Kidney glomerular epithelial cell (primary cell): ENCODE results near the gene ZBED4.
"Not testable (repeated sequence)": the region's sequence is repeated elsewhere in the genome, so short reads cannot be mapped to it uniquely, and the experiment has no call there.

ENCODE experiments used
- DNase-seq: peaks from one replicate; lab custom pipeline; 2025; lab: John Stamatoyannopoulos, UW

Gene ZBED4

DNA sequence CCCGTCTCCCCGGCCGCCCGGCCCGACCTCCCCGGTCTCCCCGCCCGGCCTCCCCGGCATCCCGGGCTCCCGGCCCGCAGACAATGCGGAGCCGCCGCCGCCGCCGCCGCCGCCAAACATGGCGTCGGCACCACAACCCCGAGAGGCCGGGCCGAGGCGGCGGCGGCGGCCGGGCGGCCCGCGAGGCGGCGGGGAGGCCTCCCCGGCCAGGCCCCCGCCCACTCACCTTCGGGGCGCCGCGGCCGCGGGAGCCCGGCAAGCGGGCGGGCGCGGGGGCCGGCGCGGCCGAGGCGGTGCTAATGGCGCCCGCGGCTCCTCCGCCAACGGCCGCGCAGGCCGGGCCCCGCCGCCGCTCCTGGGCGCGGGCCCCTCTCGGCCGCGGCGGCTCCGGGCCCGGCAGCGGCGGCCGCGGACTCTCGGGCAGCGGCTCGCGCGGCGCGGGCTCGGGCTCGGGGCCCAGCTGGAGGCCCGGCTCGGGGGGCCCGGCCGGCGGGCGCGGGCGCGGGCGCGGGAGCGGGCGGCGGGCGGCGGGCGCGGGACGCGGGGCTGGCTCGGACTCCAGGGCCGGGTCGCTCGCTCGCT lies 26.3 kb upstream of the ZBED4 start:
- no peak for DNase-seq

DNA sequence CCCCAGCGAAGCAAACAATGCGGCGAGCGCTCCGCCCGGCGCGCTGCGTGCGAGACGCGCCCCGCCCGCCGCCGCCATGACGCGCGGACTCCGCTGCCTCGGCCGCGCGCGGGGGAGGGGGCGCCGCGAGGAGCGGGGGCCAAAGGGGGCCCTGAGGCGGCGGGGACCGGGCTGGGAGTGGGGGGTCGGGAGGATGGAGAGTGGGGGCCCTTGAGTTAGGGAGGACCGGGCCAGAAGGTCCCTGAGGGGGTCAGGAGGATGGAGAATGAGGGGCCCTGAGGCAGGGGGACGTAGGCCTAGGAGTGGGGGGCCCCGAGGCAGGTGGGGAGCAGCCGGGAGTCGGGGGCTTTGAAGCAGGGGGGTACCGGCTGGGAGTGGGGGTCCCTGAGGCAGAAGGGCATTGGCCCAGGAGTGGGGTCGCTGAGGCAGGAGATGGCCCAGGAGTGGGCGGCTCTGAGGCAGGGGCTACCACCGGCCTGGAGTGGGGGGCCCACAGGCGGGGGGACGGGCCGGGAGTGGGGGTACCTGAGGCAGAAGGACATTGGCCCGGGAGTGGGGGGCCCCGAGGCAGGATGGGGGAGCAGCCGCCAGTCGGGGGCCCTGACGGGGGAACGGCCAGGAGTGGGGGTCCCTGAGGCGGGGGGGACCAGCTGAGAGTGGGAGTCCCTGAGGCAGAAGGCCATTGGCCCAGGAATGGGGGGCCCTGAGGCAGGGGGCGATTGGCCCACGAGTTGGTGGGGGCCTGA lies 25.6 kb upstream of the ZBED4 start, which contains the start of gene BRD1:
BRD1 (minus strand) TSS at position 21 of the 746 bp plus-strand sequence. CDS start 3,556 bp downstream, outside the sequence.
- DNase-seq, result peak; percentile 16

DNA sequence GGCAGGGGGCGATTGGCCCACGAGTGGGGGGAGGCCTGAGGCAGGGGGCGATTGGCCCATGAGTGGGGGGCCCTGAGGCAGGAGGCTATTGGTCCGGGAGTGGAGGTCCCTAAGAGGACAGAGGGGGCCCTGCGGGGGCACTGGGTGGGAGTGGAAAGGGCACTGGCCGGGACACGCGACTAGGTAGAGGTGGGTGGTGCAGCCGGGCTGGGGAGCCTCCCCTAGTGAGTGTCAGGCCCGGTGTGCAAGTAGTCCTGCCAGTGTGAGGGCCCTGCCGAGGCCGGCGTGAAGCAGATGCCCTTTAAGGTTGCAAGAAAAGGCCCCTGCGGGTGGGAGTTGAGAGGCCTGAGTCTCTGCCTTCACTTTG lies 25.1 kb upstream of the ZBED4 start:
- DNase-seq, result no peak

DNA sequence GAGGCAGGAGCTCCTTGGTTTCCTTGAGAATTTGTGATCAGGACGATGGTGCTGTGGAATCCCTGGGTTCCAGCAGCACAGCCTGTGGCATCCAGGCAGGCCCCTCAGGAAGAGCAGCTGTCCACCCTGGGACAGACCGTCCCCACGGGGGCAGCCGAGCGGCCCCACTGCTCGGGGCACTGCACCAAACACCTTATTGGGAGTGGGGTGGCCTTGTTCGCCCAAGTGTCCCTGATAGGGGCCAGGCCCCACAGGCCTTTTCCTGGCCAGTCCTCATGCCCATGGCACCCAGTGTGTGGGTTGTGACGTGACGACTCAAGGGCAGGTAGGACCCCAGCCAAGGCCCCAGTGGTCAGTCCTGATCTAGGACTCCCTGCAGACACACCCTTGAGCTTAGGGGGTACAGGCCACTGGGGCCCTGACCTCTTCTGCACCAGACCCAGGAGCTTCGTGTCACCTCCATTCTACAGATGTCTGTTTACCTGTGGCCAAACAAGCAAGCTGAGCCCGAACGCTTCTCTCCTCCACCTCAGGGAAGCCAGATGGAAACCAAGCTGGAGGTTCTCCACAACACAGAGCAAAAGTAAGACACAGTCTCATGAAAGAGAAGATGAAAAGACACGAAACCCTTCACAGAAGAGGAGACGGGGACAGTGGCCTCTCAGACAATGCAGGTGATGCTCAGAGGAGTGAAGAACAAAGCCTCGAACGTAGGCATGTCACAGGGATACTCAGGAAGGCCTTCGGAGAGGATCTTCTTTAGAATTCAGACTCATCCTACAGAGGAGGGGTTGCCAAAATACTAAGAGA lies 24.4 kb upstream of the ZBED4 start:
- DNase-seq, result no peak

DNA sequence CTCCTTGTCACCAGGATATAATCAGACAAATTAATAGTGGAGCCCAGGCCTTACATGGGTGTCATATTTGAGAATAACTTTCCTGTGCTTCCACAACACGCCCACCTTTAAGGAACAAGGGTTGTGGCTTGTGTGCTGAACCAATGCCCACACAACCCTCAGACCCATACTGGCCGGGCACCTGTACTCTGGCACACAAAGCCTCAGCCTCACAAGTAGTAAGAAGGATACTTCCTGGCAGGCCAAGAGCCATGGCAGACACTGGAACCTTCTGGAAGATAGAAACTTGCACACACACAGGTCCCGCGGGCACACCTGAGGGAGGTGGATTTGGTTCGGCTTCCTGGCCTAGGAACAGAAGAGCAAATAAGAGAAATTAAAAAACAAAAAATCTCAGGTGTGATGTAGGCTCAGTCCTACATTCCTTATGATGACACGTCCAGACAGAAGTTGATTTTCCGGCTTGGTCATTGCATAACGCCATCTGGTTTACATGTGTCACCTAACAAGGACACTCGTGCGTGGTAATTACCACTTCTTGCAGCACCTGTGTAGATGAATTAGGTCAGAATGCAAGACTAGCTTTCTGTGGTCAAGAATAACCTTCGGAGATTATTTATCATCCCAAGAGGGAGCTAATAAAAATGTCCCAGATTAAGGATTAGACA lies 20.2 kb upstream of the ZBED4 start:
- no peak for DNase-seq

DNA sequence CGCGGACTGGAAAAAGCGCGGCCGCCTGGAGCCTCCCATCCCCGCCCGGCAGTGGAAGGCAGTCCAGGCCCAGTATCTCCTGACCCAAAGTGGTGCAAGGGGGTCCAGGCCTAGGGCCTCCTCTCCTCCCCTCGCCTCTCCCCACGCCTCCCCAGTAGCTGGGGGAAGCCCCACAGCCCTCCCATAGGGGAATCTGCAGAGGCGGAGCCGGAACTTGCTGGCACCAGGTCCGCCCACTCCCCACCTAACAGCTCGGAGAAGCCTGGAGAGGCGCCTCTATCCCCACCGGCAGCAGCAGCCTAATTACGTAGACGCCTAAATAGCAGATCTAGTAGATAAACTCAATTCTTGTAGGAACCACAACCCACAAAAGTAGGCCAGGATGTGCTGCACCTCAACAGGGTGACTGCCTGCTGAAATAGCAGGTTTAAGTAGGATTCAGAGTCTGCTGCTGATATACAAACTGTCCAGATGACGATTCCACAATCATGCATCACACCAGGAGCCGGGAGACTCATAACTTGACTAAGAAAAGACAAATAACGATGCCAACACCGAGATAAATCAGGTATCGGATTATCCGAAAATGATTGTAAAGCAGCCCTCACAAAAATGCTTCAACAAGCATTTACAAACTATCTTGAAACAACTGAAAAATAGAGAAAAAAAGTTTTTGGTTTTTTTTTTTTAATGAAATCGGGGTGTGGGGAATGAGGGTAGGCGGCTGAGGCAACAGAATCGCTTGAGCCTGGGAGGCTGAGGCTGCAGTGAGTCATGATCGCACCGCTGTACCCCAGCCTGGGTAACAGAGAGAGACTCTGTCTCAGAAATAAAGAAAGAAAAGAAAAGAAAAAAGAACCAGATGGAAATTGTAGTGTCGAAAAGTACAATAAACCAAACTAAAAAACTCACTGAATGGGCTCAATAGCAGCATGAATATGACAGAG lies 14.6 kb upstream of the ZBED4 start:
- DNase-seq, result no peak

DNA sequence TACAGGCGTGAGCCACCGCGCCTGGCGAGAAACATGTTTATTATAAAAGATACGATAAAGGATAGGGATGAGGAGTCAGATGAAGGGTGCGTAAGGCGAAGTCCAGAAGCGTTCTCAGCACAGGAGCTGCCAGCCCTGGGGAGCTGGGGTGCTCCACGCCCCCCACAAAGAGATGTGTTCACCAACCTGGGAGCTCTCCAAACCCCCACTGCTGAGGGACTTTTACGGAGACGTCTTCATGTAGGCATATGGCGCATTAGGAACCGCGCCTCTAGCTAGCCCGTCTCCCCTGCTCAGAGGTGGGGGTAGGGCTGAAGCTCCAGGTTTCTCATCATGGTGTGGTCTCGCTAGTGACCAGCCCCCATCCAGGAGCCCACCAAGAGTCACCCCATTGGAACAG lies 8.4 kb upstream of the ZBED4 start:
- no peak for DNase-seq

DNA sequence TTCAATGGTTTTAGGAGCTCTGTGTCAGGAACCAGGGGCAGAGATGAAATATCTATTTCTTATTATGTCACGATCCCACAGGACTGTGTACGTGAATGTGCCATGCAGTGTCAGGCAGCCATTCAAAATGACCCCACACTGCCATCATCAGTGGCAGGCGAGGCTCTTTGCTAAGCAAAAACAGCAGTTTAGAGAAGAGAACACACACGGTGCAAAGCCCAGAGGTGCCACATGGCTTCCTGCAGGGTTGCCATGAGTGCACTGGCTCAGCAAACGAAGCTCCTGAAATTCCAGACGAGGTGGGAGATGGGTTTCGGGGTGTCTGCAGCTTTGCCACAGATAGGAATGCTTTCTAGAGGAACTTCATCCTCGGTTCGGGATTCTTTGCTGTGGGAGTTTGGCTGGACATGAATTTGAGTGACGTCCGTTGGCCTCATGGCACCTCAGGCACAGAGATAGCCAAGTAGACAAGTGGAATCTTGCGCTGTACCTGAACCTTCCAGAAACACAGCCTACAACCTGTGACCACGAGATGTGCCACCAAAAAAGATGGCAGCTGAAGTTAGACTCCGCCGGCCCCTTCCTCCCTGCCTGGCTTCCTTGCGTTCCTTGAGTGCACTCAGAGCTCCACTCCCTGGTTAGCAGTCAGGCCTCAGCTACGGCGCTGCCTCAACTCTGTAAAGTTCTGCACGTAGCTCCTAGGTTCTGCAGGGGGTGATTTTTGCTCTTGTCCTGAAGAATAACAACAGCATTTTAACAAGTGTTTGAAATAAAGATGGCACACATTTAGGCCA lies 7.8 kb upstream of the ZBED4 start:
- DNase-seq, result no peak

DNA sequence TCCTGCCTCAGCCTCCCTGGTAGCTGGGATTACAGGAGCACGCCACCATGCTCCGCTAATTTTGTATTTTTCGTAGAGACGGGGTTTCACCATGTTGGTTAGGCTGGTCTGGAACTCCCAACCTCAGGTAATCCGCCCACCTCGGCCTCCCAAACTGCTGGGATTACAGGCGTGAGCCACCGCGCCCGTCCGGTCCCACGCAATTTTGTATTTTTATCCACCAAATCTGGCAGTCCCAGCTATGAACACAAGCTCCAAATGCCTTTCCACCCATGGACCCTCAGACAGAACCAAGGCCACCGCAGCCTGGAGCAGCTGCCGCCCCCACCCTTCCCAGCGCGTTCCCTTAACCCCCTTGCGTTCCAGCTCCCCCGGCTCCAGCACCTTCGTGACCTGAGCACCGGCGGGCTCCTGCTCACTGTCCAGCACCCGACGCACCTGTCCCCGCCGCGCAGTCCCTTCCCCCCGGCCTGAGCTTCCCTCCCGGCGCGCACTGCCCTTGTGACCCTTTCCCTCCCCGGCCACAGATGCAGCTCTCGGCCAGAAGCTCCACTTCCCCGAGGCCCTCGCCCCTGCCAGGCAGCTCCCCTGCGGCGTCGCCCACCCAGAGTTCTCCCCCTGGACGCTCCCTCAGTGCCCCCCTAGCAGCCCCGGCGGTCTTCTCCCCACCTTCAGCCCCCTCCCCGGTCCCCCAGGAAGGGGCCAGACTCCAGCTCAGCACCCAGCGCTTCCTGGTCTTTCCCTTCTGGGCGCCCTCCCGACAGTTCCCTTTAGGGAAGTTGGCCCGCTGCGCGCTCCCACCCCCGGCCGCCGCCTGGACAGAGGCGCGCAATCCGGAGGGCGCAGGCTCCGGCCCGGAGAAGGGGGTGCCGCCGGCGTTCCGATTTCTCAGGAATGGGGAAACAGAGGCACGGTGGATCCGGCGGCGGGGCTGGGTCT lies 5.6 kb upstream of the ZBED4 start:
- DNase-seq, result no peak

DNA sequence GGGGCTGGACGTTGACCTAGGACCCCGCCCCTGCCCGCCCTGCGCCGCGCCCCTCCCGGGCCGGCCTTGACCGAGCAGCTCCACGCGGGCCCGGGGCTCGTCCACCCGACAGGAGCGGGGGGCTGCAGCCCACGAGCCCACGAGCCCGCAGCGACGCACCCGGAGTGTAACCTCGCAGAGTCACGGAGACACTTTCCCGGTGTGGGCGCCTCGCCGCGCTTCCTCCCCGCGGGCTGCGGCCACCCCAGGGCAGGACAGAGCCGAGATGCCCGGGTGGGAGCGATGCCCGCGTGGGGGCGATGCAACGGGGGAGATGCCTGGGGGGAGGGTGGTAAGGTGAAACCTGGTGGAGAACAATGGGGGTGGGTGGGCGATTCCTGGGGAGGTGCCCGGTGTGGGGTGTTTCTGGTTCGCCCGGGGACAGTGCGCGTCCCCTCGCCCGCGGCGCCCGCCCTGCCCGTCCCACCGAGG lies 4.9 kb upstream of the ZBED4 start:
- DNase-seq, result no peak

DNA sequence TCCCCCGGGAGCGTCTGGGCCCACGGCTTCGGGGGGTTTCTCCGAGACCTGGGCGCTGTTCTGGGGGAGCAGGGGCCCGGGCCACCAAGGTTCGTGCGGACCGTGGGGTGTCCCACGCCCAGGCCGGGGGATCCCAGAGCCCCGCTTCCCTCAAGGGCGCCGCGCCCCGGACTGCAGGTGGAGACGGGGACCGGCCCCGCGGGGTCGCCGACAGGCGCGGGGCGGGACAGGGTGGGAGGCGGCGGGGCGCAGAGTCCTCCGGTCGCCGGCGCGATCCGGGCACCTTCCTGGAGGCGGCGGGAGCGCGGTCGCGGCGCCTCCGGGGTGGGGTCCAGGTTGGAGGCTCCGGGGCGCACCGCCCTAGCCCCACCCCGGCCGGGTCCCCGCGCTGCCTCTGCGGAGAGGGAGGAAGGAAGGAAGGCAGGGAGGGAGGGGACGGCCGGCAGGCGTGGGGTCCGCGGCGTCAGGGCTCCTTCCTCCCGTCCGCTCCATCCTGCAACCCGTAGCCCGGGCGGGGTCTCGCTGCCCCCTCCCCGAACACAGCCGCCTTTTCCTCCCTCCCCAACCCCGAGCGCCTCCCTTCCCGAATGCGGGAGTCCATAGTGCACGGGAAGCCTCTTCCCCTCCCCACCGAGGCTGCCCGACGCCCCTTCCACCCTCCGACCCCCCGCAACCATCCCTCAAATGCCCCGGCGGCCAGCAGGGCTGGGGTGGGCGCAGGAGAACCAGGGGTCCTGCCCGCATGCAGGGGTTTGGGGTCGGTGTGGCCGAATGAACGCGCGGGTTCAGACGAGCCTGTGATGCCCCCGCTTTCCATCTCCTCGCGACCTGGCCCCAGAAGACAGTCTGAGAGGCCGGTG lies 4.3 kb upstream of the ZBED4 start:
- DNase-seq, result no peak

DNA sequence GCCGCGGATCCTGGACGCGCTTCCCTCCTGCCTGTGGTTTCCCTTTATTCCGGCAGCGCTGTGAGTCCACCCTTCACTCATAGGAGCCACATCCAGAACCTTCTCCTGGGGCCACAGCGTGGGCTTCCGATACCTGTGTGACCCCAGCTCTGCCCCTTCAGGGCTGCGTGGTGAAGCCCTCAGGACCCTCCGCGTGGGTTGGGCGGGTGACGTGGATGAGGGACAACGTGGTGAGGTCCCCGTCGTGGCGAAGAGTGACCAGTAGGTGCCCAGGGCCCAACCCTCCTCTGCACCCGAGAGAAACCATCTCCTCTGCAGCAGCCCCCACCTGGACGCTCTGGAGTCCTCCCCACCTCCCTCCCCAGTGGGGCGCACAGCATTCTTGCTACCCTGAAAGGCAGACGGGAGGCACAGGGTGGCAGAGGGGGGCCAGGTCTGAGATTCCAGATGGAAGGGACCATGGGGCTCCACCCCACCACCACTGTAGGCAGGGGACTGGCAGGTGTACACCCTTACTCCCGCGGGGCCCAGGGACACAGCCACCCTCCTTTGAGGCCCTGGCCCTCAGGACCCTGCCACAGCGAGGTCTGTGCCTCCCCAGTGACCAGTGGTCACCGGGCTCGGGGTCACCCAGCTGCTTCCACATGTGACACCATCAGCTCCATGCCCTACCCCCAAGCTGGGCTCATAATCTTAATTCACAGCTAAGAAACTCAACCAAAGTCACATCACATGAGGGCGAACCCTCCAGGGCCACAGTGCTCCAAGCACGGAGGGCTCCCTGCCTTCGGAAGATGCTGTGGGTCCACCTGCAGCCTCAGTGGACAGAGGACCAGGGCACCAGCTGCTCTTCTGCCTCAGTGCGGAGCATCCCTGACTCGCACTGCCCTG lies 3.4 kb upstream of the ZBED4 start:
- DNase-seq, result no peak

DNA sequence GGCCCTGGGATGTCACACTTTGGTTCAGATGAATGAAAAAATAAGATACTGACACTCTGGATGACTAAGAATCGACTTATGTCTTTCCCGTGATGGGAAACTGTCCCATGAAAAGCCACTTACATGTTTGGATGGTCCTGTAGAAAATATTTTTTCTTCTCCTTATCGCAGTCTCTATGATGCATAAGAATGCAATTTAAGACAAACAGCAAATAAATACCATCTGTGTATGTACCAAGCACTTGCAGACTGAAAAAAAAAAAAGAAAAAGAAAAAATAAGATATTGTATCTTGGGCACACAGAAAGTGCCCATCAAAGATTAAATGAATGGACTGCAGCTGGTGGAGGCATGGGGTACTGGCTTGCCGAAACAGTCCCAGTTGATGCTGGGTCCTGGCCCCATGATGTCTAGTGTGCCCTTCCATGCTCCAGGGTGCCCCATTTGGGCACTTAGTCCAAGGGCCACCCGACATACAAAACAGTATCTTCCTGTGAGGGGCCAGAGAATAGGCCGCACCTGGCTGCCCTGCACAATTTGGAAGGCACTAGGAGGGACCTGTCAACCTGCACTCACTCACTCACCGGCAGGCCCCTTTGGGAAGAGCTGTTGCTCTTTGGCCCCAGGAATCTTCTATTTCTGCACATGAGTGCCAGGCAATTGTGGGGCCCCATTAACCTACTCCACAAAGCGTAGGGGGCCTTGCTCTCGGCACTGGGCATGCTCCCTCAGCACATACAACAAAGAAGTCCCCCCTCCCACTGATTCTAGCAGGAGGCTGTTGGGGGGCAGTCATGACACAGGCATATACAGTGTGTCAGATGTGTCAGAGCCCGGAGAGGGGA lies 2.5 kb upstream of the ZBED4 start:
- DNase-seq, result no peak

DNA sequence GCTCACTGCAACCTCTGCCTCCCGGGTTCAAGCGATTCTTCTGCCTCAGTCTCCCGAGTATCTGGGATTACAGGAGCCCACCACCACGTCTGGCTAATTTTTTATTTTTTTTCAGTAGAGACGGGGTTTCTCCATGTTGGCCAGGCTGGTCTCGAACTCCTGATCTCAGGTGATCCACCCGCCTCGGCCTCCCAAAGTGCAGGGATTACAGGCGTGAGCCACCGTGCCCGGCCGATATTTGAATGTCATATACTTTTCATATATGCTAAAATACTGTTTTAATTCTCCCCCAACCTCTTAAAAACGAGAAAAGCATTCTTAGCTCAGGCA lies 1.1 kb upstream of the ZBED4 start:
- DNase-seq, result not testable (repeated sequence)

DNA sequence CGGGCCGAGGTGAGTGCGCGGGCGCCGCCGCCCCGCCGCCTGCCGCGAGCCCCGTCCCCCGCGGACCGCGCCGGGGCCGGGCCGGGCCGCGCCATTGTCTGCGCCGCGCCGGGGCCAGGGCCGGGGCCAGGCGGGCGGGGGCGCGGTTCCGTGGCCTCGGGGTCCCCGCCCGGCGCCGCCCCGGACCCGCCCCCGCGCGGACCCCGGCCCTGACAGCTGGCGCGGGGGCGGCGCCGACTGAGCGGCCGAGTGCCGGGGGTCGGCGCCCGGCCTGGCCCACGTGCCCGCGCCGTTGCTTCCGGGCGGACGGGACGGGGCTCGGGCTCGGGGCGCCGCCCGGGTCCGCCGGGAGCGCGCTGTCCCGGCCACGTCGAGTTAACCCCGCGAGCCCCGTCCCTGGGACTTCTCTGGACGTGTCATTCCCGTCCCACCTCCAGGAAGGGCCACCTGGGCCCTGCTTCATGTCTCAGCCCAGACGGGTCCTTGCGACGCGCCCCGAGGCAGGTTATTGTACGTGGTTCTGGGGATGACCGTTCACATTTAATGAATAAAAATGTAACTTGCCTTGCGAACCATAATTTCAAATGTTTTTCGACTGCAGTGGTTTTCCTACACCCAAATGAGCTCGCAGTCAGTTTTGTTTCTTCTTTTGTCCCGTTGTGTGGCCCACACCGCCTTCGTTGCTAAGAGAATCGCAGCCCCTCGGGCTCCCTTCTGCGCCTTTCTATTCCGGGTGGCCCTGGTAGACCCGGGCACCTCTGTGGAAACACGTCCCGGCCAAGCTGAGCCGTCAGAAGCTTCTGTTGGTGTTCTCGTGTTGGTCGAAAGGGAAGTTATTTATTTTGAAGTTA lies 562 bp downstream of the ZBED4 start:
- no peak for DNase-seq
